Stimulated activated CD4-positive, alpha-beta T cell treated with anti-CD3 and anti-CD28 coated beads, Interleukin-4, amount 100 ng/mL, for 1 hour (primary cell): ENCODE data around the gene HMCN2.
A peak's percentile ranks its signal among the peaks of the same experiment; 100 is the strongest.
"Not testable (repeated sequence)": the region's sequence is repeated elsewhere in the genome, so short reads cannot be mapped to it uniquely, and the experiment has no call there.

Source experiments
- DNase-seq: peaks from one replicate; pipeline ENCODE4 v3.0.0-alpha.2; 2020

Gene HMCN2

DNA sequence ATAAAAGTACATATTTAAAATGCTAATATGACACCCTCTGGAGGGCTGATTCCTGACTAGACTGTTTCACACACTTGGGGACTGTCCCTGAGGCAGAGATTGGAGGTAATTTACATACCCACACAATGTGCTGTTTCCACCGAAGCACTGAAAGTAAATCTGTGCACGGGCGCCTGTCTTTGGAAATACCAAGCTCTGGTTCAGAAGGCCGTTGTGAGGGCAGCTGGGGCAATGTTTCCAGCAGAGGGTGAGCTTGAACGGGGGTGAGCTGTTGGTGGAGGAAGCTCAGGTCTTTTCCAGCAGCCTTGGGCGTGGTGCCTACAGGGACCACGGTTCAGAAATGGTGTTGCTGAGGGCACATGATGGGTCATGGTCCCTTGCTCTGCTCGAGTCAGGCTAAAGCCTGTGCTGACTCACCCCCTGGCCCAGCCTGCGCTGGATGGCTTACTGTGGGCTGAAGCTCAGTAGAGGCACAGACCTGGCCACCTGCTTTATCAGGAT lies 25.8 kb upstream of the HMCN2 start:
- peak; percentile 39 for DNase-seq

GRCh38 chr9:130240410-130241197 lies 25.0 kb upstream of the HMCN2 start:
- peak; percentile 21 for DNase-seq

DNA sequence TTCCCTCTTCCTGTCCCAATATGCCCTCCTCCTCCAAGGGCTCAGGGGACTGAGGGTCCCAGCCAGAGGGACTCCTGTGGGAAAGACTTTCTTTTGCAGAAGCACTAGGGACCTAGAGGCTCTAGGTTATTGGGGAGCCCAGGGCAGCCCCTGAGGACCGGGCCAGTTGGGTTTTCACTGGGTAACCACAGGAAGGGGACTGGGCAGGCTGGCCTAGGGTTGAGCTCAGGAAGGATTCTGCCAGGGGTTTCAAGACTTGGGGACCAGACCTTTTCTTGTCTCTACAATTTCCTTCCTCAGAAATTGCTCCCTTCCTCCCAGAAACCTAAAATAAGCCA lies 24.4 kb upstream of the HMCN2 start:
- no peak for DNase-seq

DNA sequence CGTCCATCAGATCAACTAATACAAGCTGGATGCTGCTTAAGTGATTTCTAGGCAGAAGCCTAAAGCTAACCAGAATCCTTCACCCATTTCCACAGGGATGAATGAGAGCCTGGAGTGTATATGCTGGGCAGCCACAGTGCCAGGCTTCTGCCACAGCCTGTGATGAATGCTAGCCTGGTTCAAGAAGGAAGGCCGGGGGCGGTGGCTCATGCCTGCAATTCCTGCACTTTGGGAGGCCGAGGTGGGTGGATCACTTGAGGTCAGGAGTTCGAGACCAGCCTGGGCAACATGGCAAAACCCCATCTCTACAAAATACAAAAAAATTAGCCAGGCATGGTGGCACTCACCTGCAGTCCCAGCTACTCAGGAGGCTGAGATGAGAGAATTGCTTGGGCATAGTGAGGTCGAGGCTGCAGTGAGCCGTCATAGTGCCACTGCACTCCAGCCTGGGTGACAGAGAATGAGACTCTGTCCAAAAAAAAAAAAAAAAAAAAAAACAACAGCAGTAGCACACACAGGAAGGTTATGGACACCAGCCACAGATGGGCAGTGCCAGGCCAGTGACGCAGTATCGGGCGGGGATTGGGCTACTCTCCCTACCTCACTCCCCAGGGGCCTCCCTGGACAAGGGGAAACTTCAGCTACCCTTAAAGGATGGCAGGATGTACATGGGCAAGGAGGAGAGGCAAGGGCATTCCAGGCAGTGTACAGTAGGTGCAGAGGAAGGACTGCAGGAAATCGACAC lies 23.1 kb upstream of the HMCN2 start:
- DNase-seq: no peak

- peak; percentile 83 for DNase-seq
Measured at GRCh38 chr9:130243015-130243881, 22.3 kb upstream of the HMCN2 start.

DNA sequence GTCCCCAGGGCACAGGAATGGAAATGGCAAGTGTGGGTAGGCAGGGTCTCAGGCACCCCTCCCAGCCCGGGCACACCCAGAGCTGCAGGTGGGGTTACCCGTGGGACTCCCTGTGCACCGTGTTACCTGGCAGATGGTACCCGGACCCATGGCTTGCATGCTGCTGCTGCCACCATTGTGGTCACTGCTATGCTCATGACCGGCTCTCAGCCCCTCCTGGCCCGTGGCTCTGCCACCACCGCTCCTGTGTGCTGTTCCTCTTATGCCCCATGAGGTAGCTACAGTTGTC lies 21.7 kb upstream of the HMCN2 start:
- no peak for DNase-seq

DNA sequence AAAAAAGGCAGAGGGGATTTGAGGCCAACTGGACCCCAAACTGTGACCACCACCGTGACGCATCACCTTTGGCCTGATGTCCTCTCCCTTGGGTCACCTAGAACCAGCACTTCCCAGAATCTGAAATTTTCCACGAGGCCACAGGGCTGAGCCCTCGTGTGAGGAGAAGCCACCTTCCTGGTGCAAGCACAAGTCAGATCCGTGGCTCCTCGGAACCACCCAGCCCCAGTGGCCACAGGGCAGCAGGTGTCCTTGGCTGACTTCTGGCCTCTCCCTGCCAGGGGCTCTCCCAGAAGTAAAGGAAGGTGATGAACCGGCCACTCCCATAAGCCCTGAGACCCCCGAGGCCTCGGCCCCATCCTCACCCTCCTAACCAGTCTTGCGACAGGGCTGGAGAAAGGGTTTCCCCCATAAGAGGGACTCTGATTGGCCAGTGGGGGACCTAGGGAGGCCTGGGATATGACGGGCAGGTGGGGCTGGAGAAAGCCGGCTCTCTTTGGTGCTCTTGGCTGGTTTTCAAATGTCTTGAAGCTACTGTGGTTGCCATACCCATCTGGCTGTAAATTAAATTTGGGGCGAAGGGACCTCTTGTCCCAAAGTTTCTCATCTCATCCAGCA lies 20.9 kb upstream of the HMCN2 start:
- DNase-seq: no peak

- DNase-seq: no peak
Measured at GRCh38 chr9:130245474-130245873, 20.1 kb upstream of the HMCN2 start.

- no peak for DNase-seq
Measured at GRCh38 chr9:130246126-130246525, 19.4 kb upstream of the HMCN2 start.

GRCh38 chr9:130254747-130255630 lies 10.6 kb upstream of the HMCN2 start:
- DNase-seq: no peak

DNA sequence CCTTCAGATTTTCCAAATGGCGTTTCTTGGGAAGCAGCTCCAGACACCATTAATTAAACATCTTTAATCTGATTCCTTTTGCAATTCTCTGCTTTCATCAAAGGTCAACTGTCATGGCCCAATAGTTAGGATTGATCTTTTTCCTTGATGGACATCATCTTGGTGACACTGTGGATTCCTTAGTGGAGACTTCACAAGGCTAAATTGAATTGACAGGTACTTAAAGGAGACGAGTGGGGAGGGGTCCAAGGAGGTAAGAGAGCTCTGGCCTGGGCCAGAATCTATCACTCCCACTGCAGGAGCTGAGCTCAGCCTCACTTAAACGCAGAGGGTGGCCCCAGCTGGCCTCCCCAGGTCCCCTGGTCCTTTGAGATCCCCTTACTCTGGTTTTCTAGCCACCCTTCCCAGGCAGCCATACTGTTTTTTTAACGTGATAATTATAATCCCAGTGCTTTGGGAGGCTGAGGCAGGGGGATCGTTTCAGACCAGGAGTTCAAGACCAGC lies 9.9 kb upstream of the HMCN2 start:
- DNase-seq: no peak

DNA sequence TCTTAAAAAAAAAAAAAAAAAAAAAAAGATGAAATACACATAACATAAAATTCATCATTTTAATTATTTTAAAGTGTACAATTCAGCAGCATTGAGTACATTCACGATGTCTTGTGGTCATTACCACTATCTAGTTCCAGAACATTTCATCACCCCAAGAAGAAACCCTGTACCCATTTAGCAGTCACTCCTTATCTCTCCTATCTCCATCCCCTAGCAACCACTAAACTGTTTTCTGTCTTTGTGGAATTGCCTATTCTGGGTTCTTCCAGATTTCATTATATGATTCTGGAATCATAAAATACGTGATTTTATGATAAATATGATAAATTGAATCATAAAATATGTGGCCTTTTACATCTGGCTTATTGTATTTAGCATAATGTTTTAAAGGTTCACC lies 8.9 kb upstream of the HMCN2 start:
- no peak for DNase-seq

DNA sequence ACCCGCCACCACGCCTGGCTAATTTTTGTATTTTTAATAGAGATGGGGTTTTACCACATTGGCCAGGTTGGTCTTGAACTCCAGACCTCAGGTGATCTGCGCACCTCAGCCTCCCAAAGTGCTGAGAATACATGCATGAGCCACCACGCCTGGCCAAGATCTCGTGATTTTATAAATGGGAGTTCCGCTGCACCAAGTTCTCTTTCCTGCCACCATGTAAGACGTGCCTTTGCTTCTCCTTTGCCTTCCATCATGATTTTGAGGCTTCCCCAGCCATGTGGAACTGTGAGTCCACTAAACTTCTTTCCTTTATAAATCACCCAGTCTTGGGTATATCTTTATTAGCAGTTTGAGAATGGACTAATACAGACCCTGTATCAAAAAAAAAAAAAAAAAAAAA lies 7.4 kb upstream of the HMCN2 start:
- not testable (repeated sequence) for DNase-seq

DNA sequence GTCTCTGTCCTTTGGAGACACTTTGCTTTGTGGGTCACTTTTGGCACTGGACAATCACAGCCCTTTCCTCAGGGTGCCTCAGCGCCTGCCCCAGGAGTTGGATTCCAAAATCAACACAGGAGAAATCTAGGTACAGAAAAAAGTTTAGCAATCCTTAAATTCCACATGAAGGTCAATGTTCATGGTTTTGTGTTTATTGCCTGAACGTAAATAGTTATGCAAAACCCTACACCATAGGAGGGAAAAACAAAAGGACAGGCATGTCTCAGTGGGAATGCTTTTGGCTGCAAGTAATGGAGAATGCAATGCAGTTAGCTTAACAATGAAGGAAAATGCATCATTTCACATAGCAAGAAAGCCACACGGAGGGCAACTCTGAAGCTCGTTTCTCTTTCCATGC lies 6.5 kb upstream of the HMCN2 start:
- DNase-seq: no peak

- DNase-seq: no peak
Measured at GRCh38 chr9:130260816-130261765, 4.5 kb upstream of the HMCN2 start.

- no peak for DNase-seq
Measured at GRCh38 chr9:130262061-130262745, 3.4 kb upstream of the HMCN2 start.

DNA sequence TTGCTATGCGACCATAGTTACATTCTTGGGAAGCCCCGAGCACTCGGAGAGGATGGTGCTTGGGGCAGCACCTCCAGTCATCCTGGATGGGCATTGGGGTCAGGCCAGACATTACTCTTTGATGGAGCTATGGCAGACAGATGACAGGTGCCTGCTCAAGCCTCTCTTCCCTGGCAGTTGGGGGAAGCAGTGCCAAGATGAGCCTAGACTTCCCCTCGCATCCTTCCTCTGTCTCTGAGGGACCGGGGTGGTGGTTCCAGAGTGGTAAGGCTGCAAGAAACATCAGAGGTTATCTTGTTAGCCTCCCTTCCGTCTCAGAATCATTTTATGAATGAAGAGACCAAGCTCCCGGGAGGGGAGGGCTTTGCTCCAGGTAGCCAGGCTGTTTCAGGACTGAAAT lies 2.8 kb upstream of the HMCN2 start:
- DNase-seq: no peak

DNA sequence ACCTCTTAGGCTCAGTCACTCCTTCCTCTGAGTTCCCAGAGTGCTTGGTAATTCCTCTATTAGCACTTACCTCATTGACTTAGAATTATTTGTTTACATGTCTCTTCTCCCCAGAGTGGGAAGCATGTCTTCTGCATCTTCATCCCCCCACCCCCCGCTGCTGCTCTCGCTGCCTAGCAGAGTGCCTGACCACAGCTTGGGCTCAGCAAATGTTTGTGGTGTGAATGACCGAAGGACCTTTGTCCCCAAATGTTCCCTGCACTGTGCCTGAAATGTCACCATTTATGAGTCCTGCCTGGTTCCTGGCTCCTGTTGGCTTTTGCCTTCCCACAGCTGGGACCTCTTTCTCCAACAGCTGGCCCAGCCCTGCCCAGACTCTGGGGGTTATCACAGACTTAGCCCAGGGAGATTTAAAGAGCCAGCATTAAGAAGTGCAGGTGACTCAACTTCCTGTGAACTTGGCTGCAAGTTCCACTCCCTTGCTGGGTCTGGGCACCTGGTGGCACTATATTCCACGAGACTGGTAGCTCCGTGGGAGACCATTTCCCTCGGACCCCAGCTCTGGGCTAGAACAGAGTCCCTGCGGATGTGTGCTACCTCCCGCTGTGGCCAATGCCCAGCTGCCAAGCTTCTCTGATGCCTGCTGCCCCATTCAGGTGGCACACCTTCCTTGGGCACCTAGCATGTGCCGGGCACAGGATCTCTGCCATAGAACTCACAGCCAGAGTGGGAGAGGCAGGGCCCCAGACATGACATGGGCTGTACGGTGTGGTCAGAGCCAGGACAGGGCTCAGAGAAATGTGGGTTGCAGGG lies 1.8 kb upstream of the HMCN2 start:
- no peak for DNase-seq
